CD4-positive, CD25-positive, alpha-beta regulatory T cell (primary cell): ENCODE results near the gene SNX33. TPM values are rescaled to one million over a fixed set of nuclear protein-coding genes. Genes with fewer than 3 reads are reported as not detected.
"Not testable (repeated sequence)": the region's sequence is repeated elsewhere in the genome, so short reads cannot be mapped to it uniquely, and the experiment has no call there.

Source experiments
- ATAC-seq, 2 donors: fragments of 150-1000 bp; cut with Tn5 transposase; one replicate each; pipeline ENCODE4 v1.10.0; 2021; ENCODE audit warnings: low read depth in 2 of 2, moderate number of reproducible peaks in 2 of 2, moderate library complexity in 1 of 2
- DNase-seq, 3 donors: peaks; one replicate each; pipeline versions ENCODE4 v3.0.0 to v3.0.0-alpha.2; 2012 to 2022; ENCODE audit warnings: mixed read lengths in 1 of 3
- H3K27ac ChIP-seq: one replicate; pipeline ENCODE4 v1.7.0; 2013; ENCODE audit warnings: mild to moderate bottlenecking, low read length; ENCODE audit not compliant: insufficient read depth, poor library complexity, severe bottlenecking
- H3K27me3 ChIP-seq: one replicate; pipeline ENCODE4 v1.7.0; 2013; ENCODE audit warnings: low read length; ENCODE audit not compliant: control insufficient read depth, insufficient read depth
- H3K36me3 ChIP-seq: one replicate; pipeline ENCODE4 v1.7.0; 2013; ENCODE audit warnings: mild to moderate bottlenecking, low read length, moderate library complexity; ENCODE audit not compliant: control insufficient read depth, insufficient read depth
- H3K4me1 ChIP-seq: 2 replicates; pipeline ENCODE4 v1.7.0; 2013; ENCODE audit warnings: mild to moderate bottlenecking, low read length; ENCODE audit not compliant: insufficient read depth, control insufficient read depth, poor library complexity, severe bottlenecking
- H3K4me3 ChIP-seq: one replicate; pipeline ENCODE4 v1.7.0; 2013; ENCODE audit warnings: low read depth, mild to moderate bottlenecking, low read length, moderate library complexity
- H3K9me3 ChIP-seq, 2 experiments: 1 replicate in 1 of 2; 2 replicates in 1 of 2; pipeline ENCODE4 v1.7.0; 2013; ENCODE audit warnings: low read length in 2 of 2, mild to moderate bottlenecking in 1 of 2, moderate library complexity in 1 of 2; ENCODE audit not compliant: control insufficient read depth in 2 of 2
- H3K27ac Mint-ChIP-seq, 3 donors: one replicate each; pipeline ENCODE4 v1.8.0; 2020 to 2022; ENCODE audit warnings: mild to moderate bottlenecking in 3 of 3, mixed read lengths in 3 of 3, moderate library complexity in 2 of 3
- H3K27me3 Mint-ChIP-seq: one replicate; pipeline ENCODE4 v1.8.0; 2022; ENCODE audit warnings: mild to moderate bottlenecking, mixed read lengths
- H3K36me3 Mint-ChIP-seq: one replicate; pipeline ENCODE4 v1.8.0; 2020; ENCODE audit warnings: mixed read lengths
- H3K4me1 Mint-ChIP-seq, 4 donors: one replicate each; pipeline ENCODE4 v1.8.0; 2020 to 2022; ENCODE audit warnings: mixed read lengths in 4 of 4, mild to moderate bottlenecking in 1 of 4
- H3K4me3 Mint-ChIP-seq, 4 donors: one replicate each; pipeline ENCODE4 v1.8.0; 2020 to 2022; ENCODE audit warnings: mild to moderate bottlenecking in 4 of 4, mixed read lengths in 4 of 4, moderate library complexity in 3 of 4
- H3K9me3 Mint-ChIP-seq, 7 donors: one replicate each; pipeline ENCODE4 v1.8.0; 2020 to 2022; ENCODE audit warnings: mixed read lengths in 7 of 7, mild to moderate bottlenecking in 3 of 7, moderate library complexity in 2 of 7
- polyA plus RNA-seq, 4 donors: library from polyadenylated mRNA; unstranded; fragments of 300-500 nt; fragmentation: Illumina TruSeq; gene quantifications; one replicate each; pipeline ENCODE4 v1.2.3, GENCODE V29; 2021
- total RNA-seq: library from RNA; stranded (reverse); gene quantifications from one replicate; pipeline ENCODE4 v1.2.3, GENCODE V29; 2022

SNX33 gene
- total and polyA plus RNA-seq, 5 donors from 2014 or later = 0.03 to 2.1 (median 0.78) TPM

- H3K27ac Mint-ChIP-seq = peak overlapping the region; percentile 22 to 69 (median 40)
- Histone ChIP-seq H3K36me3 (peaks cover 35% of the 10 kb centered on the region), H3K4me3 (no peak overlapping the region), H3K27me3 (no peaks in the 10 kb centered on the region), H3K9me3 (no peaks in the 10 kb centered on the region), H3K27ac (no peak overlapping the region), H3K4me1 (peaks cover 9% of the 10 kb centered on the region)
- peak overlapping the region in 1 of 4 donors; percentile 1 for H3K4me3 Mint-ChIP-seq
- H3K36me3 Mint-ChIP-seq = peaks cover 27% of the 10 kb centered on the region
- DNase-seq = no peak
- H3K4me1 Mint-ChIP-seq = peaks cover 7 to 34% (median 23%) of the 10 kb centered on the region in 4 donors
- H3K9me3 Mint-ChIP-seq = no peaks in the 10 kb centered on the region
- no peak for ATAC-seq
- no peaks in the 10 kb centered on the region for H3K27me3 Mint-ChIP-seq
These were observed 27.5 kb upstream of the SNX33 start for GRCh38 chr15:75620058-75620820.

- H3K9me3 Mint-ChIP-seq = no peaks in the 10 kb centered on the region
- peak overlapping the region; percentile 29 to 69 (median 32) for H3K27ac Mint-ChIP-seq
- peaks cover 7 to 37% (median 24%) of the 10 kb centered on the region in 4 donors for H3K4me1 Mint-ChIP-seq
- H3K4me3 Mint-ChIP-seq = peak overlapping the region in 3 of 4 donors; percentile 1 to 91 (median 26)
- H3K27me3 Mint-ChIP-seq = no peaks in the 10 kb centered on the region
- ATAC-seq = no peak
- Histone ChIP-seq H3K4me3 (no peak overlapping the region), H3K4me1 (peaks cover 13% of the 10 kb centered on the region), H3K27ac (no peak overlapping the region), H3K9me3 (no peaks in the 10 kb centered on the region), H3K27me3 (no peaks in the 10 kb centered on the region), H3K36me3 (peaks cover 30% of the 10 kb centered on the region)
- DNase-seq = no peak
- H3K36me3 Mint-ChIP-seq = peaks cover 23% of the 10 kb centered on the region
These were observed 26.8 kb upstream of the SNX33 start for GRCh38 chr15:75620841-75621391.

DNA sequence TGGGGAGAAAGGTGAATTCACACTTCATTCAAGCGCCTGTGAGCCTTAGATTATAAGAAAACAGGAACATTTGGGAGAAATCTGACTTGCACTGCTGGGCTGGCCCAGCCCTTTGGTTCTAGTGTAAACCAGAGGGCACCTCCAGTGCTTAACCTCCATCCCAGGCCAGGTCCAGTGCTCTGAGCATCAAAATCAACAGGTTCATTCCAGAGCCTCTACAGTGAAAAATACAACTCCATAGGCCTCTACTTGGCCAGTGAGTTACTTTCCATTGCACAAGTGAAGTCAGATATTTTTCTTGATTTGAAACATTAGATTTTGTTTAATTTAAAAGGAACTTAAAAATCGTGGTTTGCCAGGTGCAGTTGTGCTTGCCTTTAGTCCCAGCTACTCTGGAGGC lies 25.2 kb upstream of the SNX33 start:
- Histone ChIP-seq H3K9me3 (no peaks in the 10 kb centered on the region), H3K27me3 (no peaks in the 10 kb centered on the region), H3K27ac (no peak overlapping the region), H3K36me3 (peaks cover 17% of the 10 kb centered on the region), H3K4me3 (no peak overlapping the region), H3K4me1 (peaks cover 21% of the 10 kb centered on the region)
- ATAC-seq (no peak), DNase-seq (no peak)
- Mint-ChIP-seq H3K9me3 (no peaks in the 10 kb centered on the region), H3K27me3 (no peaks in the 10 kb centered on the region), H3K4me3 (peak overlapping the region in 1 of 4 donors; percentile 63), H3K36me3 (peaks cover 11% of the 10 kb centered on the region), H3K27ac (peak overlapping the region in 2 of 3 donors; percentile 25 to 67), H3K4me1 (peaks cover 7 to 45% (median 31%) of the 10 kb centered on the region in 4 donors)

DNA sequence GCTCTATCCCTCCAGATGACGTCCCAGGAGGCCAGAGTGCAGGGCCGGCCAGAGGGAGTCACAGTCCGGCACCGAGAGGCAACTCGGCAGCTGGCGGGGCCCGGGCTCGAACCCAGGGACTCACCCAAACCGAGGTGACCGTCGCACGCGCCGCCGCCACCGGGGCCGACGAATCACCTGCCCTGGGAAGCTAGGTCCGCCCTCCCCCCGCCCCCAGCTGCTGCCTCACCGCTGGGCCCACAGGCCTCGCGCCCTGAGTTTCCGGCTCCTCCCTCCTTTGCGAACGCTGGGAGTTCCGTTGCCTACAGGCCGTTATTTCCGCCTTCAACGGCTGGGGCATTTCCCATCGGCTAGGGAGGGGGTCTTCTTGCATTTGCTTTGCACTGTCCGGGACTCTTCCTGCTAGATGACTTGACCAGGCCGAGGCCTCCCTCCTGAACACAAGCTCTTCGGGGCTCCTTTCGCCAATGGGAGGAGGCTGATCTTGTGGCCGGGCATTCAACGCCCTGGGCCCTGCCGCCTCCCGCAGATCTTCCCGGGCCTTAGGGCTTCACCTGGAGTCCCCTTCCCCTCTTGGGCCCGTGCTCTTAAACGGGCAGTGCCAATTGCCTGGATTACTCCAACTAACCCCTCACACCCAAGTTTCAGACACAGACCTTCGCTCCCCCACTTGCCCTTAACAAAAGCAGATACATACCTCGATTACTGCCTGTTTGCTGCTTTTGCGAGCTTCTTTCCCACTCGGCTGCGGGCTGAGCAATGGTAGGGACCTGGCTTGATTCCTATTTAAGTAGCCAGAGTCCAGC lies 22.0 kb upstream of the SNX33 start, which contains the start of gene SNUPN:
Gene SNUPN, minus strand, starts transcription at position 184 of the 806 bp plus-strand sequence. CDS start 4,674 bp downstream, outside the sequence.
- H3K4me3 Mint-ChIP-seq = peak within 1 kb of the TSS; percentile 95 to 99 (median 96)
- Histone ChIP-seq H3K4me3 (peak within 1 kb of the TSS; percentile 80), H3K27ac (peak within 1 kb of the TSS; percentile 97), H3K4me1 (peaks cover 16% of the 10 kb centered on the region), H3K36me3 (no peaks in the 10 kb centered on the region), H3K9me3 (no peaks in the 10 kb centered on the region), H3K27me3 (no peaks in the 10 kb centered on the region)
- DNase-seq (peak; percentile 87 to 98 (median 89)), ATAC-seq (peak; percentile 94 to 95)
- H3K27ac Mint-ChIP-seq = peak within 1 kb of the TSS; percentile 97 to 100 (median 99)
- peaks cover 7 to 36% (median 26%) of the 10 kb centered on the region in 4 donors for H3K4me1 Mint-ChIP-seq
- peaks cover 3% of the 10 kb centered on the region for H3K36me3 Mint-ChIP-seq
- H3K27me3 Mint-ChIP-seq = no peaks in the 10 kb centered on the region
- no peaks in the 10 kb centered on the region for H3K9me3 Mint-ChIP-seq

DNA sequence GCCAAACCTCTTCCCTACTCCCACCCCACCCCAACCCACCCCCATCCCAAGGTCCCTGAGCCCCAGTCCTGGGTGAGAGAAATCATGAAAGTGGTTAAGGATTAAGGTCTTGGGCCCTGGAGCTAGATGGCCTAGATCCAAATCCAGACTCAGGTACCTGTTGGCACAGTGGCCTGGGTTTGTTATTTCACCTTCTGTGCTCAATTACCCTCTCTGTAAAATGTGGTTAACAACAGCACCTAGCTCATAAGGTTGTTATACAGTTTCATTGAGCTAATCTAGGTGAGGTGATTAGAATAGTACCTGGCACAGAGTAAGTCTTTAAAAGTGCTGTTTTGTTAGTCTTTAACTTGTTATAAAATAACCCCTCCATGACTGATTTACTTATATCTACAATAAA lies 15.8 kb upstream of the SNX33 start:
- no peak overlapping the region for H3K4me3 ChIP-seq
- DNase-seq (no peak), ATAC-seq (no peak)
- Mint-ChIP-seq H3K4me3 (no peak overlapping the region), H3K27ac (no peak overlapping the region), H3K4me1 (peaks cover 0 to 10% (median 2%) of the 10 kb centered on the region in 4 donors), H3K27me3 (no peaks in the 10 kb centered on the region), H3K36me3 (peaks cover 2% of the 10 kb centered on the region), H3K9me3 (no peaks in the 10 kb centered on the region)
- no peaks in the 10 kb centered on the region for H3K36me3 ChIP-seq
- peaks cover 3% of the 10 kb centered on the region for H3K4me1 ChIP-seq
- H3K27me3 ChIP-seq = no peaks in the 10 kb centered on the region
- H3K9me3 ChIP-seq = no peaks in the 10 kb centered on the region
- no peak overlapping the region for H3K27ac ChIP-seq

DNA sequence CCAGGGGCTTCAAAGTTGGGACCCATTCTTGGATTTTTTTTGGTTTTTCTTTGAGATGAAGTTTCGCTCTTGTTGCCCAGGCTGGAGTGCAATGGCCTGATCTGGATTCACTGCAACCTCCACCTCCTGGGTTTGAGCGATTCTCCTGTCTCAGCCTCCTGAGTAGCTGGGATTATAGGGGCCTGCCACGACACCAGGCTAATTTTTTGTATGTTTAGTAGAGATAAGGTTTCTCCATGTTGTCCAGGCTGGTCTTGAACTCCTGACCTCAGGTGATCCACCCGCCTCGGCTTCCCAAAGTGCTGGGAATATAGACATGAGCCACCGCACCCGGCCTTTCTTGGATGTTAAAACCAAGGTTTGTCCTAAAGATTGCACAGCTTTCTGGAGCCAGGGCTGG lies 13.8 kb upstream of the SNX33 start:
- not testable (repeated sequence) for H3K27ac Mint-ChIP-seq, H3K9me3 Mint-ChIP-seq, H3K36me3 Mint-ChIP-seq, H3K36me3 ChIP-seq, H3K9me3 ChIP-seq, H3K4me3 Mint-ChIP-seq, H3K4me3 ChIP-seq, DNase-seq, H3K27me3 ChIP-seq, H3K27ac ChIP-seq, ATAC-seq, H3K27me3 Mint-ChIP-seq
- peaks cover 23% of the 10 kb centered on the region for H3K4me1 ChIP-seq
- H3K4me1 Mint-ChIP-seq = peaks cover 0 to 30% (median 19%) of the 10 kb centered on the region in 4 donors

DNA sequence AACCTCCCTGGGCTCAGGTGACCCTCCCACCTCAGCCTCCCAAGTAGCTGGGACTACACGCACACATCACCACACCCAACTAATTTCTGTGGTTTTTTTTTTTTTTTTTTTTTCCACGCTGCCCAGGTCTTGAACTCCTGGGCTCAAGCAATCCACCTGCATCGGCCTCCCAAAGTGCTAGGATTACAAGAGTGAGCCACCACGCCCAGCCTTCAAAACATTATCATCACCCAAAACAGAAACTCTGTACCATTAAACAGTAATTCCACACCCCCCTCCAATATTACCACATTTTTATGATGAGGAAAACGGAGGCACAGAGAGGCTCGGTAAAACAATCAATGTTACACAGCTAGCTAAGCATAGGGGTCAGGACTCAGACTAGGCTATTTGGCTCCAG lies 11.7 kb upstream of the SNX33 start:
- DNase-seq = no peak
- peaks cover 3% of the 10 kb centered on the region for H3K36me3 ChIP-seq
- peak overlapping the region in 1 of 4 donors; percentile 44 for H3K4me3 Mint-ChIP-seq
- H3K4me1 ChIP-seq = peaks cover 39% of the 10 kb centered on the region
- H3K9me3 ChIP-seq = no peaks in the 10 kb centered on the region
- H3K9me3 Mint-ChIP-seq = no peaks in the 10 kb centered on the region
- ATAC-seq = no peak
- no peaks in the 10 kb centered on the region for H3K27me3 Mint-ChIP-seq
- H3K36me3 Mint-ChIP-seq = peaks cover 7% of the 10 kb centered on the region
- H3K4me1 Mint-ChIP-seq = peaks cover 5 to 42% (median 26%) of the 10 kb centered on the region in 4 donors
- no peaks in the 10 kb centered on the region for H3K27me3 ChIP-seq
- no peak overlapping the region for H3K27ac ChIP-seq
- H3K4me3 ChIP-seq = no peak overlapping the region
- H3K27ac Mint-ChIP-seq = peak overlapping the region in 1 of 3 donors; percentile 86
